ENCODE data around the gene AQP4. TPM values are rescaled to one million over a fixed set of nuclear protein-coding genes. Genes with fewer than 3 reads are reported as not detected.

Gene AQP4
- total RNA-seq, 1 experiment from 2014 or later: 2.5 TPM

GRCh38 chr18:26827581-26827980 lies 37.9 kb downstream of the AQP4 start:
- Mint-ChIP-seq H3K9me3 (ENCODE audit: low read depth, unreplicated experiment) (peaks cover 3% of the 10 kb centered on the region), H3K27me3 (ENCODE audit: unreplicated experiment) (peaks cover 23% of the 10 kb centered on the region), H3K36me3 (ENCODE audit: insufficient read depth, unreplicated experiment) (no peaks in the 10 kb centered on the region), H3K4me3 (ENCODE audit: low read depth, unreplicated experiment) (no peak overlapping the region), H3K4me1 (ENCODE audit: low read depth, unreplicated experiment) (no peaks in the 10 kb centered on the region), H3K27ac (ENCODE audit: unreplicated experiment) (no peak overlapping the region)
- CTCF ChIA-PET: no interaction called here
- TF ChIP-seq, protein P1, sequence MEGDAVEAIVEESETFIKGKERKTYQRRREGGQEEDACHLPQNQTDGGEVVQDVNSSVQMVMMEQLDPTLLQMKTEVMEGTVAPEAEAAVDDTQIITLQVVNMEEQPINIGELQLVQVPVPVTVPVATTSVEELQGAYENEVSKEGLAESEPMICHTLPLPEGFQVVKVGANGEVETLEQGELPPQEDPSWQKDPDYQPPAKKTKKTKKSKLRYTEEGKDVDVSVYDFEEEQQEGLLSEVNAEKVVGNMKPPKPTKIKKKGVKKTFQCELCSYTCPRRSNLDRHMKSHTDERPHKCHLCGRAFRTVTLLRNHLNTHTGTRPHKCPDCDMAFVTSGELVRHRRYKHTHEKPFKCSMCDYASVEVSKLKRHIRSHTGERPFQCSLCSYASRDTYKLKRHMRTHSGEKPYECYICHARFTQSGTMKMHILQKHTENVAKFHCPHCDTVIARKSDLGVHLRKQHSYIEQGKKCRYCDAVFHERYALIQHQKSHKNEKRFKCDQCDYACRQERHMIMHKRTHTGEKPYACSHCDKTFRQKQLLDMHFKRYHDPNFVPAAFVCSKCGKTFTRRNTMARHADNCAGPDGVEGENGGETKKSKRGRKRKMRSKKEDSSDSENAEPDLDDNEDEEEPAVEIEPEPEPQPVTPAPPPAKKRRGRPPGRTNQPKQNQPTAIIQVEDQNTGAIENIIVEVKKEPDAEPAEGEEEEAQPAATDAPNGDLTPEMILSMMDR (IDR thresholded peaks at IDR 0.05; ENCODE audit: unreplicated experiment): no peak
- BruUV-seq (replicated peaks): no TSS peak
- intact Hi-C loops (cut with micrococcal nuclease; ENCODE audit: unreplicated experiment): no loop called here
- no peak for DNase-seq

DNA sequence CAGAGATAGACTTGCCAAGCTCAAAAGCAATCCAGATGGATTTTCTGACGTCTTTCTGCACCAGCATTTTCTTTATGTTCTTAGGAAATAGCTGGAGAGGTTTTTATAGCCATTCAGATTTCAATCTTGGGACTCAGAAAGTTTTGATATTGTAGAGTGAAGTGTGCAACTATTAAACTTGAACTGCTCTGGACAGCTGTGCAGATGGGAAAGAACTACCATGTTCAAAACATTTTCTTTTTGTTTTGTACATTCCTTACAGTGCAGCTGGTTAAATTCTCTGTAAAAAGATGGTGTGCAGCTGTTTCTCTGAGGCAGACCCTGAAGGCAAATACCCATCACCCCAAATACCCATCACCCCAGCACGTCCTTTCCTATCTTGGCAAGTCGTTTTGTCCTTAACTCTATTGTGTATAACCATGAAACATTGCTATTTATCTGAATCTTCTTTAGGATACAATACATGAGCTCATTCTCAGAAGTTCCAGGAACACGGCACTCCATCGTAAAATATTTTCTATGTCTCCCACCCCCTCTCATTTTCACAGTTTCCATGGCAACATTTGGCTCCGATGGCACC lies 38.8 kb downstream of the AQP4 start:
- peaks cover 3% of the 10 kb centered on the region for H3K9me3 Mint-ChIP-seq (ENCODE audit: low read depth, unreplicated experiment)
- H3K27ac Mint-ChIP-seq (ENCODE audit: unreplicated experiment): no peak overlapping the region
- no TSS peak for BruUV-seq (replicated peaks)
- no peaks in the 10 kb centered on the region for H3K4me1 Mint-ChIP-seq (ENCODE audit: low read depth, unreplicated experiment)
- TF ChIP-seq, protein P1 (IDR thresholded peaks at IDR 0.05; ENCODE audit: unreplicated experiment): no peak
- H3K36me3 Mint-ChIP-seq (ENCODE audit: insufficient read depth, unreplicated experiment): no peaks in the 10 kb centered on the region
- CTCF ChIA-PET: interaction anchor here (0.7 kb wide), 1 partner anchor 148 kb away, joined by 3 read pairs; no protein-coding TSS in a partner anchor
- intact Hi-C loops (cut with micrococcal nuclease; ENCODE audit: unreplicated experiment): no loop called here
- peaks cover 23% of the 10 kb centered on the region for H3K27me3 Mint-ChIP-seq (ENCODE audit: unreplicated experiment)
- no peak overlapping the region for H3K4me3 Mint-ChIP-seq (ENCODE audit: low read depth, unreplicated experiment)
- no peak for DNase-seq

- DNase-seq: no peak
- CTCF ChIA-PET: no interaction called here
- no peaks in the 10 kb centered on the region for H3K4me1 Mint-ChIP-seq (ENCODE audit: low read depth, unreplicated experiment)
Measured at GRCh38 chr18:26821181-26821580, 44.3 kb downstream of the AQP4 start.

GRCh38 chr18:26819046-26819445 lies 46.5 kb downstream of the AQP4 start:
- Mint-ChIP-seq H3K9me3 (ENCODE audit: low read depth, unreplicated experiment) (peaks cover 6% of the 10 kb centered on the region), H3K36me3 (ENCODE audit: insufficient read depth, unreplicated experiment) (no peaks in the 10 kb centered on the region), H3K4me3 (ENCODE audit: low read depth, unreplicated experiment) (no peak overlapping the region), H3K4me1 (ENCODE audit: low read depth, unreplicated experiment) (no peaks in the 10 kb centered on the region), H3K27ac (ENCODE audit: unreplicated experiment) (no peak overlapping the region), H3K27me3 (ENCODE audit: unreplicated experiment) (no peaks in the 10 kb centered on the region)
- intact Hi-C loops (cut with micrococcal nuclease; ENCODE audit: unreplicated experiment): loop anchor here (10.0 kb wide), 1 partner anchor 366 kb away; the partner anchor contains the start of gene CHST9
- TF ChIP-seq, protein P1 (IDR thresholded peaks at IDR 0.05; ENCODE audit: unreplicated experiment): no peak
- no peak for DNase-seq
- CTCF ChIA-PET: no interaction called here
- BruUV-seq (replicated peaks): no TSS peak

More at GRCh38 chr18:26821181-26821580, 44.3 kb downstream of the AQP4 start:
- Mint-ChIP-seq H3K27ac (ENCODE audit: unreplicated experiment) (no peak overlapping the region), H3K9me3 (ENCODE audit: low read depth, unreplicated experiment) (peaks cover 6% of the 10 kb centered on the region), H3K27me3 (ENCODE audit: unreplicated experiment) (peaks cover 7% of the 10 kb centered on the region), H3K36me3 (ENCODE audit: insufficient read depth, unreplicated experiment) (no peaks in the 10 kb centered on the region), H3K4me3 (ENCODE audit: low read depth, unreplicated experiment) (no peak overlapping the region)
- intact Hi-C loops (cut with micrococcal nuclease; ENCODE audit: unreplicated experiment): no loop called here
- TF ChIP-seq, protein P1 (IDR thresholded peaks at IDR 0.05; ENCODE audit: unreplicated experiment): no peak
- no TSS peak for BruUV-seq (replicated peaks)

All from Calu3 (cell line).